CD14-positive monocyte (primary cell): ENCODE data around the gene ASB17. TPM values are rescaled to one million over a fixed set of nuclear protein-coding genes. Genes with fewer than 3 reads are reported as not detected.

ENCODE experiments used
- DNase-seq, 3 donors: peaks; one replicate each; pipeline ENCODE4 v3.0.0-alpha.2; 2011 to 2022
- H2AFZ ChIP-seq: 2 replicates; pipeline ENCODE4 v1.6.0; 2012; ENCODE audit warnings: mild to moderate bottlenecking, low read depth, low read length, inconsistent platforms; ENCODE audit not compliant: insufficient read depth, poor library complexity, severe bottlenecking
- H3K27ac ChIP-seq, 2 donors: 1 replicate in 1 of 2; 2 replicates in 1 of 2; pipeline ENCODE4 v1.5.1; 2012 to 2013; ENCODE audit warnings: low read length in 2 of 2, control low read depth in 1 of 2, inconsistent platforms in 1 of 2, low read depth in 1 of 2, mild to moderate bottlenecking in 1 of 2
- H3K27me3 ChIP-seq, 2 donors: one replicate each; pipeline versions ENCODE4 v1.6.0 to v1.6.1; 2011 to 2013; ENCODE audit warnings: low read length in 2 of 2; ENCODE audit not compliant: control insufficient read depth in 2 of 2, insufficient read depth in 2 of 2
- H3K36me3 ChIP-seq, 2 donors: replicated peaks in 1 of 2; 1 replicate in 1 of 2; 2 replicates in 1 of 2; pipeline versions ENCODE4 v1.5.1 to v1.6.1; 2012 to 2013; ENCODE audit warnings: low read length in 2 of 2, control low read depth in 1 of 2, inconsistent platforms in 1 of 2, mild to moderate bottlenecking in 1 of 2; ENCODE audit not compliant: insufficient read depth in 2 of 2, control insufficient read depth in 1 of 2
- H3K4me1 ChIP-seq, 2 donors: 1 replicate in 1 of 2; 2 replicates in 1 of 2; pipeline versions ENCODE4 v1.5.1 to v1.6.1; 2012 to 2013; ENCODE audit warnings: low read length in 2 of 2, control low read depth in 1 of 2, inconsistent platforms in 1 of 2, mild to moderate bottlenecking in 1 of 2, moderate library complexity in 1 of 2; ENCODE audit not compliant: insufficient read depth in 2 of 2, control insufficient read depth in 1 of 2
- H3K4me2 ChIP-seq: replicated peaks from 2 replicates; pipeline ENCODE3; 2012; ENCODE audit warnings: low read length, moderate library complexity, mild to moderate bottlenecking; ENCODE audit not compliant: poor library complexity, severe bottlenecking; ENCODE audit errors: extremely low read depth
- H3K4me3 ChIP-seq, 3 experiments: fragments of 200-600 bp in 1 of 3; sonication (generic) in 1 of 3; replicated peaks in 1 of 3; 1 replicate in 2 of 3; 2 replicates in 1 of 3; pipeline ENCODE4 v1.5.1; 2011 to 2013; ENCODE audit warnings: low read length in 3 of 3, mild to moderate bottlenecking in 3 of 3, control low read depth in 2 of 3, low read depth in 2 of 3, inconsistent platforms in 1 of 3, moderate library complexity in 1 of 3
- H3K79me2 ChIP-seq: 2 replicates; pipeline ENCODE4 v1.6.0; 2012; ENCODE audit warnings: mild to moderate bottlenecking, control low read depth, inconsistent platforms, low read length, moderate library complexity; ENCODE audit not compliant: insufficient read depth
- H3K9ac ChIP-seq: 2 replicates; pipeline ENCODE4 v1.6.0; 2017; ENCODE audit warnings: low read length, mild to moderate bottlenecking; ENCODE audit not compliant: insufficient read depth, poor library complexity, severe bottlenecking
- H3K9me3 ChIP-seq, 2 donors: replicated peaks in 1 of 2; 1 replicate in 1 of 2; 2 replicates in 1 of 2; pipeline versions ENCODE4 v1.5.1 to v1.6.1; 2012 to 2013; ENCODE audit warnings: low read length in 2 of 2, control low read depth in 1 of 2; ENCODE audit not compliant: control insufficient read depth in 1 of 2, insufficient read depth in 1 of 2
- H4K20me1 ChIP-seq: 2 replicates; pipeline ENCODE4 v1.6.0; 2012; ENCODE audit warnings: mild to moderate bottlenecking, low read length, control low read depth, moderate library complexity; ENCODE audit not compliant: insufficient read depth
- H3K27ac Mint-ChIP-seq, 7 donors: one replicate each; pipeline ENCODE4 v1.8.0; 2020; ENCODE audit warnings: mild to moderate bottlenecking in 7 of 7, mixed read lengths in 7 of 7, moderate library complexity in 6 of 7, inconsistent platforms in 2 of 7
- H3K27me3 Mint-ChIP-seq, 3 donors: one replicate each; pipeline ENCODE4 v1.8.0; 2021 to 2022; ENCODE audit warnings: low read depth in 3 of 3, mild to moderate bottlenecking in 3 of 3, mixed read lengths in 3 of 3, moderate library complexity in 3 of 3, inconsistent platforms in 1 of 3
- H3K36me3 Mint-ChIP-seq, 2 donors: one replicate each; pipeline ENCODE4 v1.8.0; 2020; ENCODE audit warnings: mixed read lengths in 2 of 2, inconsistent platforms in 1 of 2, mild to moderate bottlenecking in 1 of 2
- H3K4me1 Mint-ChIP-seq: one replicate; pipeline ENCODE4 v1.8.0; 2020; ENCODE audit warnings: mild to moderate bottlenecking, mixed read lengths
- H3K4me3 Mint-ChIP-seq, 2 donors: one replicate each; pipeline ENCODE4 v1.8.0; 2020; ENCODE audit warnings: mild to moderate bottlenecking in 2 of 2, mixed read lengths in 2 of 2, moderate library complexity in 1 of 2
- H3K9me3 Mint-ChIP-seq, 7 donors: one replicate each; pipeline ENCODE4 v1.8.0; 2020 to 2022; ENCODE audit warnings: mixed read lengths in 7 of 7, mild to moderate bottlenecking in 6 of 7, moderate library complexity in 6 of 7, inconsistent platforms in 2 of 7
- WGBS: methylation state at CpG from one replicate; pipeline ENCODE4 v1.1.5; 2013; ENCODE audit warnings: missing lambda C conversion rate; ENCODE audit not compliant: insufficient coverage; 5-methylcytosine and 5-hydroxymethylcytosine counted together
- intact Hi-C, 2 donors: fragments of 100-400 bp; cut with micrococcal nuclease; formaldehyde crosslinking; loops; one replicate each; pipeline versions ENCODE4 v1.15.0 to v1.15.1; 2023
- polyA plus RNA-seq, 3 donors: library from polyadenylated mRNA; depleted of rRNA in 1 of 3; unstranded in 2 of 3; stranded (reverse) in 1 of 3; fragments of 300-500 nt in 2 of 3; fragments of >200 nt in 1 of 3; fragmentation: Illumina TruSeq in 2 of 3; gene quantifications; 1 replicate in 2 of 3; 2 replicates in 1 of 3; pipeline ENCODE4 v1.2.3, GENCODE V29; 2012 to 2021
- TF ChIP-seq, protein P1 (sequence below): fragments of 200-600 bp; IDR thresholded peaks from one replicate; pipeline ENCODE4 v1.8.0; 2022; ENCODE audit warnings: antibody characterized with exemption, mild to moderate bottlenecking

ASB17 gene
- polyA plus RNA-seq, 3 donors, result not detected

DNA sequence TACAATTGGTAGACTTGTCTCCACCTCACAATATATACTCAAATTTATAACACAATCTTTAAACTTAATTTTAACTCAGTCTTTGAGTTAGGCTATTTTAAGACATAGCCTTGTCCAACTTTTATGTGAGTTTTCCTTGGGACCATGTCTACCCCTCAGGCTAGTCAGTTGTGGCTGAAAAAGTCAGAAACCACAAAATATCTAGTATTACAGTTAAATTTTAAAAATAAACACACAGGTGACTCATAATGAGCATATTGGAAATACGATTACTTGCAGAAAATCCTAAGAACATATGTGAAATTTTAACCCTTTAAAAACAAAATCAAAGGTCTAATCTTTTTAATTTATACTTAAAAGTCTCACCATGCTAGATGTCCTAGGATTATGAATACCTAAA lies 4.8 kb upstream of the ASB17 start:
- Mint-ChIP-seq H3K27me3 (peaks cover 0 to 2% (median 1%) of the 10 kb centered on the region in 3 donors), H3K36me3 (no peaks in the 10 kb centered on the region), H3K4me1 (no peaks in the 10 kb centered on the region), H3K27ac (no peak overlapping the region), H3K4me3 (no peak overlapping the region), H3K9me3 (peaks cover 0 to 2% (median 0%) of the 10 kb centered on the region in 7 donors)
- intact Hi-C loops, result no loop called here
- H3K4me2 ChIP-seq, result no peak overlapping the region
- no peaks in the 10 kb centered on the region for H3K36me3 ChIP-seq
- no peak for DNase-seq
- no peak overlapping the region for H3K9ac ChIP-seq
- no peaks in the 10 kb centered on the region for H3K9me3 ChIP-seq
- no CpG with 5 or more reads among the region's 1 CpG for WGBS
- no peaks in the 10 kb centered on the region for H3K4me1 ChIP-seq
- H4K20me1 ChIP-seq, result no peaks in the 10 kb centered on the region
- no peak overlapping the region for H3K27ac ChIP-seq
- TF ChIP-seq, protein P1, sequence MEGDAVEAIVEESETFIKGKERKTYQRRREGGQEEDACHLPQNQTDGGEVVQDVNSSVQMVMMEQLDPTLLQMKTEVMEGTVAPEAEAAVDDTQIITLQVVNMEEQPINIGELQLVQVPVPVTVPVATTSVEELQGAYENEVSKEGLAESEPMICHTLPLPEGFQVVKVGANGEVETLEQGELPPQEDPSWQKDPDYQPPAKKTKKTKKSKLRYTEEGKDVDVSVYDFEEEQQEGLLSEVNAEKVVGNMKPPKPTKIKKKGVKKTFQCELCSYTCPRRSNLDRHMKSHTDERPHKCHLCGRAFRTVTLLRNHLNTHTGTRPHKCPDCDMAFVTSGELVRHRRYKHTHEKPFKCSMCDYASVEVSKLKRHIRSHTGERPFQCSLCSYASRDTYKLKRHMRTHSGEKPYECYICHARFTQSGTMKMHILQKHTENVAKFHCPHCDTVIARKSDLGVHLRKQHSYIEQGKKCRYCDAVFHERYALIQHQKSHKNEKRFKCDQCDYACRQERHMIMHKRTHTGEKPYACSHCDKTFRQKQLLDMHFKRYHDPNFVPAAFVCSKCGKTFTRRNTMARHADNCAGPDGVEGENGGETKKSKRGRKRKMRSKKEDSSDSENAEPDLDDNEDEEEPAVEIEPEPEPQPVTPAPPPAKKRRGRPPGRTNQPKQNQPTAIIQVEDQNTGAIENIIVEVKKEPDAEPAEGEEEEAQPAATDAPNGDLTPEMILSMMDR, result no peak
- H2AFZ ChIP-seq, result no peak overlapping the region
- no peaks in the 10 kb centered on the region for H3K79me2 ChIP-seq
- no peak overlapping the region for H3K4me3 ChIP-seq
- no peaks in the 10 kb centered on the region for H3K27me3 ChIP-seq

- Histone ChIP-seq H3K9me3 (no peaks in the 10 kb centered on the region), H3K4me1 (no peaks in the 10 kb centered on the region), H3K36me3 (no peaks in the 10 kb centered on the region), H2AFZ (no peak overlapping the region), H3K4me3 (no peak overlapping the region), H4K20me1 (no peaks in the 10 kb centered on the region), H3K27me3 (no peaks in the 10 kb centered on the region), H3K9ac (no peak overlapping the region), H3K4me2 (no peak overlapping the region), H3K79me2 (no peaks in the 10 kb centered on the region), H3K27ac (no peak overlapping the region)
- Mint-ChIP-seq H3K36me3 (no peaks in the 10 kb centered on the region), H3K9me3 (peaks cover 0 to 2% (median 0%) of the 10 kb centered on the region in 7 donors), H3K4me1 (no peaks in the 10 kb centered on the region), H3K4me3 (no peak overlapping the region), H3K27me3 (no peaks in the 10 kb centered on the region), H3K27ac (no peak overlapping the region)
- no peak for DNase-seq
- intact Hi-C loops, result no loop called here
- TF ChIP-seq, protein P1, result no peak
- WGBS, result no CpG with 5 or more reads among the region's 1 CpG
Measured at GRCh38 chr1:75922698-75923097, 9.5 kb downstream of the ASB17 start.
